ENCODE results near the gene LHX3. TPM values are rescaled to one million over a fixed set of nuclear protein-coding genes. Genes with fewer than 3 reads are reported as not detected.

LHX3 gene
- total RNA-seq, 3 donors from 2014 or later: not detected

- no peaks in the 10 kb centered on the region for H3K36me3 ChIP-seq
- no peaks in the 10 kb centered on the region for H3K27me3 ChIP-seq
- H3K27ac ChIP-seq: no peak overlapping the region
- peaks cover 0 to 11% of the 10 kb centered on the region in 2 donors for H3K4me1 ChIP-seq
- H3K4me3 ChIP-seq: peak overlapping the region; percentile 73 to 78 (median 77)
- intact Hi-C loops (cut with DNase I; ENCODE audit: low total_unique reads): no loop called here
- no peaks in the 10 kb centered on the region for H3K9me3 ChIP-seq
- no peak for DNase-seq (ENCODE audit: low spot score in 2 of 2)
- no peak for TF ChIP-seq POLR2A (IDR thresholded peaks at IDR 0.05)
- TF ChIP-seq CTCF (IDR thresholded peaks at IDR 0.05): no peak
- no peak for TF ChIP-seq POLR2AphosphoS5 (IDR thresholded peaks at IDR 0.05)
These were observed 39.4 kb upstream of the LHX3 start for GRCh38 chr9:136244122-136244968.

- no peak overlapping the region for H3K4me3 ChIP-seq
- no peak for DNase-seq (ENCODE audit: low spot score in 2 of 2)
- intact Hi-C loops (cut with DNase I; ENCODE audit: low total_unique reads): no loop called here
- H3K9me3 ChIP-seq: no peaks in the 10 kb centered on the region
- no peaks in the 10 kb centered on the region for H3K27me3 ChIP-seq
- no peak overlapping the region for H3K27ac ChIP-seq
- H3K36me3 ChIP-seq: no peaks in the 10 kb centered on the region
- TF ChIP-seq POLR2AphosphoS5 (IDR thresholded peaks at IDR 0.05): no peak
- TF ChIP-seq CTCF (IDR thresholded peaks at IDR 0.05): no peak
- H3K4me1 ChIP-seq: peaks cover 0 to 11% of the 10 kb centered on the region in 2 donors
These were observed 38.7 kb upstream of the LHX3 start for GRCh38 chr9:136243631-136244030.

- intact Hi-C loops (cut with DNase I; ENCODE audit: low total_unique reads): no loop called here
- Histone ChIP-seq H3K27me3 (no peaks in the 10 kb centered on the region), H3K4me3 (no peak overlapping the region), H3K27ac (no peak overlapping the region), H3K4me1 (peaks cover 0 to 11% of the 10 kb centered on the region in 2 donors), H3K9me3 (no peaks in the 10 kb centered on the region), H3K36me3 (no peaks in the 10 kb centered on the region)
- no peak for DNase-seq (ENCODE audit: low spot score in 2 of 2)
- TF ChIP-seq POLR2AphosphoS5 (IDR thresholded peaks at IDR 0.05): no peak
- no peak for TF ChIP-seq POLR2A (IDR thresholded peaks at IDR 0.05)
- TF ChIP-seq CTCF (IDR thresholded peaks at IDR 0.05): no peak
These were observed 38.1 kb upstream of the LHX3 start for GRCh38 chr9:136242918-136243525.

GRCh38 chr9:136242248-136242647 is 37.3 kb upstream of the LHX3 start:
- H3K4me3 ChIP-seq: no peak overlapping the region
- no peaks in the 10 kb centered on the region for H3K27me3 ChIP-seq
- no peak for DNase-seq (ENCODE audit: low spot score in 2 of 2)
- peaks cover 0 to 11% of the 10 kb centered on the region in 2 donors for H3K4me1 ChIP-seq
- H3K36me3 ChIP-seq: no peaks in the 10 kb centered on the region
- no peaks in the 10 kb centered on the region for H3K9me3 ChIP-seq
- TF ChIP-seq CTCF (IDR thresholded peaks at IDR 0.05) (no peak), POLR2AphosphoS5 (IDR thresholded peaks at IDR 0.05) (no peak), POLR2A (IDR thresholded peaks at IDR 0.05) (no peak)
- no peak overlapping the region for H3K27ac ChIP-seq
- intact Hi-C loops (cut with DNase I; ENCODE audit: low total_unique reads): no loop called here

- H3K36me3 ChIP-seq: no peaks in the 10 kb centered on the region
- H3K27me3 ChIP-seq: no peaks in the 10 kb centered on the region
- no peak overlapping the region for H3K4me3 ChIP-seq
- H3K4me1 ChIP-seq: peaks cover 0 to 11% of the 10 kb centered on the region in 2 donors
- no peak for DNase-seq (ENCODE audit: low spot score in 2 of 2)
- TF ChIP-seq CTCF (IDR thresholded peaks at IDR 0.05): no peak
- no peak for TF ChIP-seq POLR2AphosphoS5 (IDR thresholded peaks at IDR 0.05)
- TF ChIP-seq POLR2A (IDR thresholded peaks at IDR 0.05): no peak
- no peak overlapping the region for H3K27ac ChIP-seq
- H3K9me3 ChIP-seq: no peaks in the 10 kb centered on the region
- intact Hi-C loops (cut with DNase I; ENCODE audit: low total_unique reads): no loop called here
These were observed 36.6 kb upstream of the LHX3 start for GRCh38 chr9:136241542-136241941.

All from breast epithelium (tissue), 4 donors.